ENCODE data around the gene DCX. TPM values are rescaled to one million over a fixed set of nuclear protein-coding genes. Genes with fewer than 3 reads are reported as not detected.

Gene DCX
- total and polyA plus RNA-seq, 2 of the 4 experiments (the other 2 are of a cell fraction): not detected

GRCh38 chrX:111445485-111445884, 33.5 kb upstream of the DCX start:
- H3K27ac ChIP-seq (ENCODE audit: insufficient read depth, low read length): no peak overlapping the region
- no TSS peak for BruUV-seq (replicated peaks)
- dilution Hi-C loops (cut with HindIII; ENCODE audit: low sequenced_read_pairs, unreplicated experiment): no loop called here
- H4K20me1 ChIP-seq (ENCODE audit: insufficient read depth, low read length): no peaks in the 10 kb centered on the region
- H2BK20ac ChIP-seq (ENCODE audit: low read depth, low read length): no peak overlapping the region
- no peak overlapping the region for H3K56ac ChIP-seq (ENCODE audit: extremely low read depth, insufficient read depth, low read length)
- no peak overlapping the region for H3K23ac ChIP-seq (ENCODE audit: low read depth, low read length)
- no peak overlapping the region for H3K9ac ChIP-seq (ENCODE audit: low read depth, low read length)
- in situ Hi-C loops (cut with MboI; ENCODE audit: low sequenced_read_pairs): no loop called here
- H3K4ac ChIP-seq (ENCODE audit: low read depth, low read length): no peak overlapping the region
- H3K9me3 ChIP-seq (ENCODE audit: control insufficient read depth, insufficient read depth, low read length): no peaks in the 10 kb centered on the region
- no peak overlapping the region for H4K8ac ChIP-seq (ENCODE audit: low read depth in 2 of 2, low read length in 2 of 2)
- no peak for TF ChIP-seq USF2 (IDR thresholded peaks at IDR 0.05; ENCODE audit: low read depth, low read length)
- peak; percentile 55 for TF ChIP-seq CTCF (conservative IDR thresholded peaks at IDR 0.05; ENCODE audit: low read depth, low read length)
- TF ChIP-seq SMC3 (IDR thresholded peaks at IDR 0.05; ENCODE audit: low read depth, low read length): no peak
- TF ChIP-seq MAZ (IDR thresholded peaks at IDR 0.05; ENCODE audit: borderline replicate concordance, low read depth, low read length): no peak
- TF ChIP-seq RCOR1 (IDR thresholded peaks at IDR 0.05; ENCODE audit: insufficient replicate concordance, low read length): no peak
- TF ChIP-seq MAFK (IDR thresholded peaks at IDR 0.05; ENCODE audit: low read depth, low read length): no peak
- H2BK15ac ChIP-seq (ENCODE audit: low read depth, low read length): no peak overlapping the region
- no peak overlapping the region for H3K18ac ChIP-seq (ENCODE audit: low read depth, low read length)
- H4K5ac ChIP-seq (ENCODE audit: low read depth, low read length): no peak overlapping the region
- peak; percentile 32 for DNase-seq
- no peak overlapping the region for H2BK120ac ChIP-seq (ENCODE audit: low read depth, low read length)
- H3K4me1 ChIP-seq (ENCODE audit: control insufficient read depth, insufficient read depth, low read length): no peaks in the 10 kb centered on the region
- intact Hi-C loops (cut with micrococcal nuclease): loop anchor here (5.0 kb wide), 1 partner anchor 993 kb away; no protein-coding TSS in a partner anchor
- no peaks in the 10 kb centered on the region for H3K79me1 ChIP-seq (ENCODE audit: low read depth in 1 of 2, low read length in 2 of 2)
- H3K9me1 ChIP-seq (ENCODE audit: insufficient read depth, low read length): no peaks in the 10 kb centered on the region
- no peak overlapping the region for H2AFZ ChIP-seq (replicated peaks; ENCODE audit: low read length, poor library complexity)
- no peak overlapping the region for H3K14ac ChIP-seq (replicated peaks; ENCODE audit: low read depth, low read length)
- ChIA-PET CTCF (interaction anchor here (0.6 to 0.7 kb wide), 3 partner anchors 11 to 355 kb away, joined by 5 to 7 read pairs (median 5); no protein-coding TSS in a partner anchor), POLR2A (ENCODE audit: unreplicated experiment) (no interaction called here)
- H2AK5ac ChIP-seq (ENCODE audit: low read depth, low read length): no peak overlapping the region
- ATAC-seq (ENCODE audit: low read depth): 0 out of 2 replicates have a peak, but pooled peaks have one; percentile 35
- no peak overlapping the region for H2AK9ac ChIP-seq (replicated peaks; ENCODE audit: low read depth, low read length, poor library complexity)
- no peak overlapping the region for H2BK5ac ChIP-seq (ENCODE audit: low read depth, low read length, poor library complexity, severe bottlenecking)
- H3K4me2 ChIP-seq (ENCODE audit: low read depth, low read length): no peak overlapping the region
- peaks cover 2% of the 10 kb centered on the region; the same call in 1 of the 2 replicates for H3K27me3 ChIP-seq (ENCODE audit: control insufficient read depth, insufficient read depth, low read length)
- no peak overlapping the region for H3K4me3 ChIP-seq (ENCODE audit: insufficient read depth, low read depth, low read length)
- no peak overlapping the region for H4K91ac ChIP-seq (ENCODE audit: insufficient read depth, low read depth, low read length)
- WGBS, 2 experiments (ENCODE audit: extremely low coverage in 2 of 2, insufficient read length in 1 of 2): no CpG with 5 or more reads among the region's 3 CpGs
- H3K36me3 ChIP-seq (ENCODE audit: control insufficient read depth, insufficient read depth, low read length): no peaks in the 10 kb centered on the region

Data from IMR-90 (cell line).